ENCODE data around the gene TULP4. TPM values are rescaled to one million over a fixed set of nuclear protein-coding genes. Genes with fewer than 3 reads are reported as not detected.

Gene TULP4
- total RNA-seq, 1 donor: 131 TPM

DNA sequence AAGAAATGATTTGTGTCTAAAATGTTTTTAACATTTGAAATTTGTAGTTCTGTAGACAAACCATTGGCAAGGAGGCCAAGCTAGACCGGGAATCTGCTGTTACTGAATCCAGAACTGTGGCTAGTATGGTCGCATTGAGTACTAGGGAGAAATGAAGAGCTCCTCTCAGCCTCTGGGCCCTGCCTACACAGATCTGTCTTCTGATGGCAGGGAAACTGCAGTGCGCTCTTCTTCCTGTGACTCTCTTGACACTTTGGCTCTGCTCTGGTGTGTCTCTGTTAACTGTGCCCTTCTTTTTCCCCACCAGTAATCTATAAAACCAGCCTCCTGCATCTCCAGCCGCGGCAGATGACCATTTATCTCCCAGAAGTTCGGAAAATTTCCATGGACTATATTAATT is 186.1 kb downstream of the TULP4 start:
- DNase-seq (ENCODE audit: low read depth): no peak
- TF ChIP-seq CTCF (IDR thresholded peaks at IDR 0.05; ENCODE audit: insufficient read depth, low read length): no peak
- no peak overlapping the region for H3K4me3 ChIP-seq (ENCODE audit: low read depth, low read length)

DNA sequence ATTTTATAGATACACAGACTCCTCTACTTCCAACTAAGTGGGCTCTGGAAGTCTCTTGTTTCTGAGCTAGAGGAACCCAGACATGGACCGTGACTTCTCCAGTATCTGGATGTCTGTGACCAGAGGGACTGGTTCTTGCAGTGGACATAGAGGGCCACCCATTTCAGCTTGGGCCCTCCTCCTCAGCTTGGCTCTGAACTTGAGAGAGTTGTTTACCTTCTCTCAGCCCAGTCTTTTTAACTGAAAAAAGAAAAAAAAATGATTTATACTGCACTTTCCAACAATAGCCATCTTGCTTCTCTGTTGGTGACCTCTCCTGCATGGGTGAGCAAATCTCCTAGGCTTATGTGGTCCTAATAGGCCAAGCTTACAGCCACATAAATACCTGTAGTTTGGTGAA is 187.3 kb downstream of the TULP4 start:
- no peak for DNase-seq (ENCODE audit: low read depth)
- TF ChIP-seq CTCF (IDR thresholded peaks at IDR 0.05; ENCODE audit: insufficient read depth, low read length): no peak
- H3K4me3 ChIP-seq (ENCODE audit: low read depth, low read length): no peak overlapping the region

GRCh38 chr6:158500016-158500735 is 187.9 kb downstream of the TULP4 start:
- no peak overlapping the region for H3K4me3 ChIP-seq (ENCODE audit: low read depth, low read length)
- DNase-seq (ENCODE audit: low read depth): no peak
- no peak for TF ChIP-seq CTCF (IDR thresholded peaks at IDR 0.05; ENCODE audit: insufficient read depth, low read length)

GRCh38 chr6:158501360-158502262 is 189.3 kb downstream of the TULP4 start:
- no peak for TF ChIP-seq CTCF (IDR thresholded peaks at IDR 0.05; ENCODE audit: insufficient read depth, low read length)
- H3K4me3 ChIP-seq (ENCODE audit: low read depth, low read length): no peak overlapping the region
- DNase-seq (ENCODE audit: low read depth): no peak

GRCh38 chr6:158502263-158502950 is 190.1 kb downstream of the TULP4 start:
- H3K4me3 ChIP-seq (ENCODE audit: low read depth, low read length): no peak overlapping the region
- TF ChIP-seq CTCF (IDR thresholded peaks at IDR 0.05; ENCODE audit: insufficient read depth, low read length): no peak
- DNase-seq (ENCODE audit: low read depth): no peak

- no peak overlapping the region for H3K4me3 ChIP-seq (ENCODE audit: low read depth, low read length)
- TF ChIP-seq CTCF (IDR thresholded peaks at IDR 0.05; ENCODE audit: insufficient read depth, low read length): no peak
- no peak for DNase-seq (ENCODE audit: low read depth)
Observed at GRCh38 chr6:158503222-158503621, 191.0 kb downstream of the TULP4 start.

All from fibroblast of the aortic adventitia (primary cell).